ENCODE data around the gene ABI2. TPM values are rescaled to one million over a fixed set of nuclear protein-coding genes. Genes with fewer than 3 reads are reported as not detected.

ABI2 gene
- total RNA-seq, 1 donor from 2014 or later = 24.4 TPM

DNA sequence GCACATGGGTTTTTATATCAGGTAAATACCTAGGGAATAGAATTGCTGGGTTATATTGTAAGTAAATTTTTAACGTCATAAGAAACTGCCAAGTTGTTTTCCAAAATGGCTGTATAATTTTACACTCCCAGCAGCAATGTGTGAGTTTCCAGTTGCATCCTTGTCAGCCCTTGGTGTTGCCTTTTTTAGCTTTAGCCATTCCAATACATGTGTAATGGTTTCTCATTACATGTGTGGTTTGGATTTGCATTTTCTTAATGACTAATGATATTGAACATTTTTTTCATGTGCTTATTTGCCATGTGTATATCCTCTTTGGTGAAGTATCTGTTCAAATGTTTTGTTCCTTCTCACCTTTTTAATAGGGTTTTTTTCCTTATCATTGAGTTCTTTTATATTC lies 70.8 kb downstream of the ABI2 start:
- no peak for DNase-seq (ENCODE audit: low read depth)
- no peak overlapping the region for H3K4me3 ChIP-seq (ENCODE audit: low read depth, low read length)
- TF ChIP-seq, protein P1, sequence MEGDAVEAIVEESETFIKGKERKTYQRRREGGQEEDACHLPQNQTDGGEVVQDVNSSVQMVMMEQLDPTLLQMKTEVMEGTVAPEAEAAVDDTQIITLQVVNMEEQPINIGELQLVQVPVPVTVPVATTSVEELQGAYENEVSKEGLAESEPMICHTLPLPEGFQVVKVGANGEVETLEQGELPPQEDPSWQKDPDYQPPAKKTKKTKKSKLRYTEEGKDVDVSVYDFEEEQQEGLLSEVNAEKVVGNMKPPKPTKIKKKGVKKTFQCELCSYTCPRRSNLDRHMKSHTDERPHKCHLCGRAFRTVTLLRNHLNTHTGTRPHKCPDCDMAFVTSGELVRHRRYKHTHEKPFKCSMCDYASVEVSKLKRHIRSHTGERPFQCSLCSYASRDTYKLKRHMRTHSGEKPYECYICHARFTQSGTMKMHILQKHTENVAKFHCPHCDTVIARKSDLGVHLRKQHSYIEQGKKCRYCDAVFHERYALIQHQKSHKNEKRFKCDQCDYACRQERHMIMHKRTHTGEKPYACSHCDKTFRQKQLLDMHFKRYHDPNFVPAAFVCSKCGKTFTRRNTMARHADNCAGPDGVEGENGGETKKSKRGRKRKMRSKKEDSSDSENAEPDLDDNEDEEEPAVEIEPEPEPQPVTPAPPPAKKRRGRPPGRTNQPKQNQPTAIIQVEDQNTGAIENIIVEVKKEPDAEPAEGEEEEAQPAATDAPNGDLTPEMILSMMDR (conservative IDR thresholded peaks at IDR 0.05; ENCODE audit: low read depth, low read length) = no peak

- DNase-seq (ENCODE audit: low read depth) = no peak
- TF ChIP-seq, protein P1 (conservative IDR thresholded peaks at IDR 0.05; ENCODE audit: low read depth, low read length) = no peak
- no peak overlapping the region for H3K4me3 ChIP-seq (ENCODE audit: low read depth, low read length)
These were observed 72.8 kb downstream of the ABI2 start for GRCh38 chr2:203400805-203401585.

- H3K4me3 ChIP-seq (ENCODE audit: low read depth, low read length) = no peak overlapping the region
- TF ChIP-seq, protein P1 (conservative IDR thresholded peaks at IDR 0.05; ENCODE audit: low read depth, low read length) = no peak
- no peak for DNase-seq (ENCODE audit: low read depth)
These were observed 76.8 kb downstream of the ABI2 start for GRCh38 chr2:203404996-203405395.

DNA sequence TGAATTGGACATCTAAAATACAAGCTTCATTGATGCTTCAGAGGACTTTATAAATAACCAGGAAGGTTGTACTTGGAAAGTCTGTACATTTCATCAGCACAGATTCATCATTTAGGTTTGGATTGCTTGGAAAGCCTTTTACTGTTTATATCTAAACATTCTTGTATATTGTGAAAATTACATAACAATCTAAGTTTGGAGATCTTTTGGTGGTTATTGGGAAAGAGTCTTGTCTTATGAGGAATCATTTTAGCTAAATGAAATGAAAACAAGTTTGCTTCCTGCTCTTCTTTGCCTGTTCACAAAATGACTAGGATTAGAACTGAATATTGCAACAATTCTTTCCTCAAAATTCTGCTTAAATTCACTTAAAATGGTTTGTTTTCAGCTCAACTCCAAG lies 79.3 kb downstream of the ABI2 start:
- no peak overlapping the region for H3K4me3 ChIP-seq (ENCODE audit: low read depth, low read length)
- no peak for DNase-seq (ENCODE audit: low read depth)
- TF ChIP-seq, protein P1 (conservative IDR thresholded peaks at IDR 0.05; ENCODE audit: low read depth, low read length) = no peak

- TF ChIP-seq, protein P1 (conservative IDR thresholded peaks at IDR 0.05; ENCODE audit: low read depth, low read length) = no peak
- no peak for DNase-seq (ENCODE audit: low read depth)
These were observed 84.5 kb downstream of the ABI2 start for GRCh38 chr2:203412546-203413331.

GRCh38 chr2:203413796-203414195 lies 85.6 kb downstream of the ABI2 start:
- TF ChIP-seq, protein P1 (conservative IDR thresholded peaks at IDR 0.05; ENCODE audit: low read depth, low read length) = no peak
- H3K4me3 ChIP-seq (ENCODE audit: low read depth, low read length) = no peak overlapping the region
- DNase-seq (ENCODE audit: low read depth) = no peak

More at GRCh38 chr2:203412546-203413331, 84.5 kb downstream of the ABI2 start:
- no peak overlapping the region for H3K4me3 ChIP-seq (ENCODE audit: low read depth, low read length)
